Measurements from ENCODE around the gene CDH4.

GRCh38 chr20:61220131-61220530 is 31.9 kb upstream of the CDH4 start:
- TF ChIP-seq TCF7L2 (IDR thresholded peaks at IDR 0.05; ENCODE audit: borderline replicate concordance, low read depth, low read length), result no peak
- no peak for TF ChIP-seq CTCF (tag by site-specific recombination; IDR thresholded peaks at IDR 0.05)
- no peak for TF ChIP-seq ZNF140 (tag by site-specific recombination; IDR thresholded peaks at IDR 0.05)
